Muscle layer of duodenum (tissue), 2 donors: ENCODE results near the gene RGPD6.
"Not testable (repeated sequence)": the region's sequence is repeated elsewhere in the genome, so short reads cannot be mapped to it uniquely, and the experiment has no call there.

Experiments used
- H3K27ac ChIP-seq: one replicate; pipeline ENCODE4 v1.7.0; 2013; ENCODE audit warnings: mild to moderate bottlenecking, low read length
- H3K27me3 ChIP-seq: one replicate; pipeline ENCODE4 v1.7.0; 2013; ENCODE audit warnings: low read depth, mild to moderate bottlenecking, control low read depth, low read length
- H3K36me3 ChIP-seq, 2 donors: one replicate each; pipeline ENCODE4 v1.7.0; 2013; ENCODE audit warnings: low read length in 2 of 2, control low read depth in 1 of 2, mild to moderate bottlenecking in 1 of 2; ENCODE audit not compliant: insufficient read depth in 2 of 2, control insufficient read depth in 1 of 2
- H3K4me1 ChIP-seq, 2 donors: one replicate each; pipeline ENCODE4 v1.7.0; 2013; ENCODE audit warnings: low read length in 2 of 2, mild to moderate bottlenecking in 2 of 2, control low read depth in 1 of 2, moderate library complexity in 1 of 2; ENCODE audit not compliant: insufficient read depth in 2 of 2, control insufficient read depth in 1 of 2
- H3K4me3 ChIP-seq, 2 donors: one replicate each; pipeline ENCODE4 v1.7.0; 2013; ENCODE audit warnings: low read length in 2 of 2, low read depth in 1 of 2, mild to moderate bottlenecking in 1 of 2
- H3K9me3 ChIP-seq, 2 donors: one replicate each; pipeline ENCODE4 v1.7.0; 2013; ENCODE audit warnings: low read length in 2 of 2, control low read depth in 1 of 2, mild to moderate bottlenecking in 1 of 2; ENCODE audit not compliant: control insufficient read depth in 1 of 2
- donor health status: healthy.

Gene RGPD6

DNA sequence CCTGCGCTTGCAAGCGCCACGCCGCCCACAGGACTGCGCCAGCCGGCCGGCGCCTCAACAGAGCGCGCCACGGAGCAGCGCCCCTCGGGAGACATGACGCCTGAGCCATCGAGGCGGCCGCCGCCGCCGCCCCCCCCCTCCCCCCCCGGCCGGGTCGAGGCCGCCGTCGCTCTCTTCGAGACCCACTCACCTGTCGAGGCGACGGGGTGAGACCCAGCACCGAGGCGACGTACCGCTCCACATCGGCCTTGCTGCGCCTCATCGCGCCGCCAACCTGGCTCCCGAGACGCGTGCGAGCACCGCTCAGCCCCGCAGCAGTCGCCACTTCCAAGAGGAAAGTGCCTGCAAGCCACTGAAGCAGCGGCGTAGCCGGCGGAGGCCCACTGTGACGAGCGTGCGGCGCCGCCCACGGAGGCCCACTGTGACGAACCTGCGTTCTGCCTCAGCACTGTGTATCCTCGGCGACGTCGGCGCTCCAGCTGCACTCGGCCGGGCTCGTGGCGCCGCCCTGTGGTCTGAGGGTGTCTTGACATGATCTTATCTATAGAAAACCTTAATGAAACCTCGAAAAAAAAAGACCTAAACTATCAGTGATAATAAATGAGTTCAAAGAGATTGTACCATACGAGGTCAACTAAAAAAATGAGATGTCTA is at the start of gene RGPD6:
RGPD6 (minus strand) TSS at position 460 of the 654 bp plus-strand sequence; CDS start at position 262, 198 bp downstream.
- not testable (repeated sequence) for H3K27ac ChIP-seq, H3K27me3 ChIP-seq, H3K9me3 ChIP-seq, H3K4me1 ChIP-seq, H3K36me3 ChIP-seq, H3K4me3 ChIP-seq

DNA sequence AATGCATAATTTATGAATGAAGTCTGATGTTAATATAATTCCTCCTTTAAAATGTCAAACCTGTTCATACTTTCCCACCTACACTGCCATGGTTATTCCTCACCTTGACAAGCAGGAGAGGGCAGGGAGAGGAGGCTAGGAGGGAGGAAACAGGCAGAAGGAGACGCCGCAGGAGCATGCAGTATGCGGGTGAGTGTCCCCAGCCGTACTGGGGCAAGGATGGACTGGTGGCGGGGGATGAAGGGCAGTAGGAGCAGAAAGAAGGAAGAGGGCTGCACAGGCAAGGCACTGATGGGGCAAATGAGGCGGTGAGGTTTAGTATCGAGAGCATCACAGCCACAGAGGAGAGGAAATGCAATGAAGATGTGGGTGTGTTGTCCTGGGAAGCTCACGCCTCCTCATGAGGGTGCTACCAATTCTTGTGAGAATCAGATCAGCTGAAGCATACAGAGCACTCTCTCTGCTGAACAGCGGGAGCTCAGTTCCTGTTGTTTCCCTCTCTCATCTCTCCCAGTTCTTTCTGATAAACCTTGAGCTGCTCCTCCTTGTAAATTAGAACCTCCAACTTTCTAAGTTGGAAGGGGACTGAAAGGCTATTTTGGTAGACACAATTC is 42.4 kb upstream of the RGPD6 start:
- H3K4me1 ChIP-seq, H3K9me3 ChIP-seq, H3K4me3 ChIP-seq, H3K36me3 ChIP-seq, H3K27me3 ChIP-seq, H3K27ac ChIP-seq: not testable (repeated sequence)

DNA sequence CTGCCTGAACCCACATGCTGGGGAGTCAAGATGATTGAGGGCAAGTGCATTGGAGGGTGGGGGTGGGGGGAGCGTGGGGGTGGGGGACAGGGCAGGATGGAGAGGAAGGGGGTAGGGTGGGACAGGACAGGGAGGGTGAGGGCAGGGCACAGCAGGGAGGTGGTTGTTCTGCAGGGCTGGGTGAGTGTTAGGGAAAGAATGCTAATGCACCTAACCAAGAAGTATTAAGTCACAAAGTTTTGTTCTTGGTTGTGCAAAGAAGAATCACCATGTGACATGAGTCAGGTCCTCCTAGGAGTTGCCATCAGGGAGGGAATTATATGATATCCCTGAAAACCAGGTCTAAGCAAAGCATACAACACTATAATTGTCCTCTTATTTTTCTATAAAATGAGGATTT is 36.9 kb upstream of the RGPD6 start:
- H3K27me3 ChIP-seq, H3K27ac ChIP-seq, H3K4me3 ChIP-seq, H3K9me3 ChIP-seq, H3K4me1 ChIP-seq, H3K36me3 ChIP-seq: not testable (repeated sequence)

DNA sequence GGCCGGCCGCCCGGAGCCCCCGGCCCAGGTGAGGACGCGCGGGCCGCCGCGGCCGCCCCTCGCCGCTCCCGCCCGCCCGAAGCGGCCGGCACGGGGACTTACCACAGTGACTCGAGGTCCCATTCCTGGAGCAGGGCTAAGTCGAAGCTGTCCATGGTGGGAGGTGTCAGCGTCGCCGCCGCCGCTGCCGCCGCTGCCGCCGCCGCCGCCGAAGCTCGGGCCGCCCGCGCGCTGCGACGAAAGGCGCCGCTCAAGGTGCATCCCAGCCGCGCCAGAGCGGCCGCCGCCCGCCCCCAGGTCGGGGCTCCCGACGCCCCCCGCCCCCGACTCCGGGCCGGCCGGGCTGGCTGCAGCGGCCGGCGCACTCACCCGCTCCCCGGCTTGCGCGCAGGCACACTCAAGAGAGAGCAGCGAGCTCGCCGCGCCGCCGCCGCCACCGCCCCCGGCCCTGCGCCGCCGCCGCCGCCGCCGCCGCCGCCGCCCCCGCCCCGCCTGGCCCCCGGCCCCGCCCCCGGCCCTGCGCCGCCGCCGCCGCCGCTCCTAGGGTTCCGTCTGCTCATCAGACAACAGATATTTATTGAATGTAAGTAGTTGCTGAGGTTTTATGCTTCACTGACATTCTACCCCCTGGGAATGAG is 33.7 kb upstream of the RGPD6 start:
- not testable (repeated sequence) for H3K4me1 ChIP-seq, H3K27ac ChIP-seq, H3K4me3 ChIP-seq, H3K9me3 ChIP-seq, H3K36me3 ChIP-seq, H3K27me3 ChIP-seq

DNA sequence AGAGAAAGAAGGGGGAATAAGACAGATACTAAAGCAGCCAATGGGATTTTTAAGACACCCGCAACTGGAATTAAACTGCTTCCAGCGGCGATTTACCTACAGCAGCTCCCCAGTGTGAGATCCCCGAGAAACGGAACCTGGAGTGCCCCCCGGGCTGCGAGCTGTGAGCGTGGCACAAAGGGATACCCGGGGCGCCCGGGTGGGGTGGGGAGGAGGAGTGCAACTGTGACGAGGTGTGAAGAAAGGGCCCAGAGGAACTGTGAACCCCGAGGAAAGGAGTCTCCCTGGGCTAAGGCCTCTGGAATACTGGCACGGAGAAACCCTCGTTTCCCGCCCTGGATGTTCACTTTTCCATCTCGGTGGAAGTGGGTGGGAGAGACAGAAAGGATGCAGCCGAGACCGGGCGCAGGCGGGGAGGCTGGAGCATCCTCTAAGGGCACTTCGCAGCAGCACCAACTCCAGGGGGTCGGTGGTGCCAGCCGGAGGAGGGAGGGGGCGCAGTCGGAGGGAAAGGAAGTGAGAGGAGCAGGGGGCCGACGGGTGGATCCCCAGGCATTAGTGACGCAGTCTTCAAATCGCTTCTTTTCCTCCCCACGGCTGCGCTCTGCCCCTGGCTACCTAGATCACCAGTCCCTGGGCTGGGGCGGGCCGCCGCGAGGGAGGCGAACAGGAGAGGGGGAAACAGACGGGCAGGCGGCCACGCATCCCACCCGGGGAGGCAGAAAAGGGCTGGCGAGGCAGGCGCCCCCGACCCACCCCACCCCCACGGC is 33.0 kb upstream of the RGPD6 start:
- H3K27ac ChIP-seq, H3K4me3 ChIP-seq, H3K27me3 ChIP-seq, H3K4me1 ChIP-seq, H3K9me3 ChIP-seq, H3K36me3 ChIP-seq: not testable (repeated sequence)

DNA sequence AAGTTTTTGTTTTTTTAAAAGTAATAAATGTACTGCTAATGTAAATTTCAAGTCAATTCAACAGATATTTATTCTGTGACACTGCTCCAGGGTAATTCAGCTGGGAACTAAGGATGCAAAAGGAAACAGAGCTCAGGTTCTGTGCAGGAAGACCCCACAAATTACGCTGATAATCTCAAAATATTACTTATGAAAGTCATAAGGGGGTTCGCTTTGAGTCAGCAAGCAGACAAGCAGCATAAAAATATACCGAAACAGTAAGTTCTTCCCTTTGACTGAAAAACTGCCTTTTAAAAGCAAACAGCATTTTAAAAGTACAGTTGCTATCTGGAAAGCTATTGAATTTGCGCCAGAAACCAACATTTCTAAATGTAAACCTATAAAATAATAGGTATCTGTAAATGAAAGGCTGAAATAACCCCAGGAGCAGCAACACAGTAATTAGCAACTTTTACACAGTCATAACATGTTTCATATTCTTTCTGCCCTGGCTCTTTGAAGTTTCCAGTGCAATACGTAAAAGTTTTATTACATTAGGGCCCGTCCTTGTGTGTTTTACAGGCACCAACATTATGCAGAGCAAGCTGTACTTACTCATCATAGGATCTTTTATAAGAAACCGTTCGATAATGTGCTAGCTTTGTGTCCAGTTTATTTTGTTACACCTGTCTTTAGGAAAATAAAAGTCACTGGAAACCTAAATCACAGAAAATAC is 31.9 kb upstream of the RGPD6 start:
- not testable (repeated sequence) for H3K36me3 ChIP-seq, H3K27me3 ChIP-seq, H3K27ac ChIP-seq, H3K4me3 ChIP-seq, H3K4me1 ChIP-seq, H3K9me3 ChIP-seq

DNA sequence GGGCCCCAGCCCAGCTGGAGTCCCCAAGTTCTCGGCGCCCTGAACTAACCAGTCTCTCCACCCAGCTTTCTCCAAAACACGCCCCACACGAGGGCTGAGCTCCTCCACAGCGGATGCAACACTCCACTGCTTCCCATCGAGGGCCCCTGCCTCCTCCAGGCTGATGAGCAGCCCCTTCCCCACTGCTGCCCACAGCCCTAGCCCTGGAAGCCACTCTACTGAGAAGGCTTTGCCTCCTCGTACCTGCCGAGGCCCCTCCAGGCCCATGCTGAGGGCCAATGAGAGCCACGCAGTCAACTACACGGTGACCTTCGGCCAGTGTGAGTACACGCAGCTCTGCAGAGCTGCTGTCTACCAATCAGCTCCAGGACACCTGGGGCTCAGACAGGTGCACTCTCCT is 28.0 kb upstream of the RGPD6 start:
- H3K27ac ChIP-seq, H3K4me1 ChIP-seq, H3K9me3 ChIP-seq, H3K27me3 ChIP-seq, H3K4me3 ChIP-seq, H3K36me3 ChIP-seq: not testable (repeated sequence)

DNA sequence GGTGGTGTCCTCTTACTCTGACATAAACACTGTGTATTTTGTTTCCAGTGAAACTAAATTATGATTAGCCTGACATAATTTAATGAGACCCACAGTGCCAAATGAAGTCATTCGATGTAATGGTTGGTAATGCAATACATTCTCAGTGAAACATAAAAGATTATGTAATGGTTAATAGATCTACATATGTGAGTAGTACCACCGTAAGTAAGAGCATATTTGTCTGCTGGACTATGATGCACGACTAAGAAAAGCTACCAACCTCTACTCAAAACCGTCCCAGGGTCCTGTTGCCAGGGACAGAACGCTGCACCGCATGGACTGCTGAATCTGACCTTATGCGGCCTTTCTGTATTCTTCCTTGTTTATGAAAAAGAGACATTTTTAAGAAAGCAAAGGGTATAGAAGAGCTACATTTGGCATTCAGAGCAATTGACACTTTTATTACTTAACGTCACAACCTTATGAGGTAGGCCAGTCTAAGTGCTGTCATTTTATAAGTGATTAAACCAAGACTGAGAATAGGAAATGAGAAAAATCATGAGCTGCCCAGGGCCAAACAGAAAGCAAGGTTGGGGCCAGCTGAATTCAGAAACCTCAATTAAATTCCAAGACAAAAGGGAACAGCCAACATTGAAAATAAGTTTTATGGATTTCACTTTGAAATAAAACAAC is 27.0 kb upstream of the RGPD6 start:
- H3K27me3 ChIP-seq, H3K36me3 ChIP-seq, H3K27ac ChIP-seq, H3K4me1 ChIP-seq, H3K9me3 ChIP-seq, H3K4me3 ChIP-seq: not testable (repeated sequence)

DNA sequence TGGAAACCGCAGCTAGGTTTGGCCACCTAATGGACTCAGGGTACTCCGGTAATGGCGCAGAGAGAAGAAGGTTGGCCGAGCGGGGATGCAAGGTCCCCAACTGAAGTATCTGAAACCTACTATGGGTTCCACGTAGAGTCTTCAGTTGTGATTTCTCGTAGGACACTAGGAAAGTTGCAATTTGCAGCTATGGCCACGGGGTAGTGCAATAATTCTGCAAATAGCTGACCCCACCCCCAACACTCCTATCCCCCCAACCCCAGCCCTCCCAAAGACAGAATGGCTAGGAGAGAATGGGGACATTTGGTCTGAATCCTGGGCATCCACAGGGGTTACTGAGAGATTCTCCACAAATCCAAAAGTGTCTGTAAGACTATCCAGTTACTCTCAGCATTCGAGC is 25.1 kb upstream of the RGPD6 start:
- H3K4me1 ChIP-seq, H3K27ac ChIP-seq, H3K36me3 ChIP-seq, H3K9me3 ChIP-seq, H3K27me3 ChIP-seq, H3K4me3 ChIP-seq: not testable (repeated sequence)

DNA sequence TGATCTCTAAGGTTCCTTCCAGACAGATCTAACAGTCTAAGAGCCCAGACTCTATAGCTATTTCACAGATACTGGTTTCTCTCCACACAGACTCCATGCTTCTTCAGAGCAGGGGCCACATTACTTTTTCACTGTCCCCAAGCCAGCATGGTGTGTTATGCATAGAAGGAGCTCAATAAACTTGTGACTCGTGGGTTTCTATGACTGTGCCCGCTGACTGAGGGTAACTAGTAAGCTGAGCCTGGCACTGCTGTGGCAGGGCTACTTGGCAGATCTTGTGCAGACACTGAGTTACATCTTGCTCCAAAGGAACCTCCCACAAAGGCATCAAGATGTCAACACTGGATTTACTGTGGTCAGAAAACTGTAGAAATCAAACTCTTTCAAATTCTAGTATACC is 15.0 kb upstream of the RGPD6 start:
- not testable (repeated sequence) for H3K4me3 ChIP-seq, H3K27me3 ChIP-seq, H3K36me3 ChIP-seq, H3K4me1 ChIP-seq, H3K27ac ChIP-seq, H3K9me3 ChIP-seq
